Measurements from ENCODE around the gene NTSR1.

Gene NTSR1

GRCh38 chr20:62710886-62711702, 2.5 kb downstream of the NTSR1 start:
- DNase-seq, result no peak

DNA sequence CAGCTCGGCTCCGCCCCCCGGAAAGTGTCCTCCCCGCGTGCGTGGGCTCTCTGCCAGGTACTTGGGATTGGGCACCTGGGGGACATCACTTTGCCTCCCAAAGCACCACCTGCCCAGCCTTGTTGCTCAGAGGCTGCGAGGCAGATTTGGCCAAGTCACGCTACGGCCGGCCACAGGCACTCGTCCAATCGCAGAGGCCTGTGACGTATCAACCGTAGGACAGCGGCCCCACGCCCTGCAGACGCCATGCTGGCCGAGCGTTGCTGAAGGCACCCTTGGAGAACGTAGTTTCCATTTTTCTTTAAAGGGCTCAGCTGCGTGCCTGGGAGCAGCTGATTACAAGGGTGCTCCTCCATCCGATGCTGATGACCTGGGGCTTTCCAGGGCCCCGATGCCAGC, 3.1 kb downstream of the NTSR1 start:
- no peak for DNase-seq

- no peak for DNase-seq
Measured at GRCh38 chr20:62712606-62713005, 4.0 kb downstream of the NTSR1 start.

DNA sequence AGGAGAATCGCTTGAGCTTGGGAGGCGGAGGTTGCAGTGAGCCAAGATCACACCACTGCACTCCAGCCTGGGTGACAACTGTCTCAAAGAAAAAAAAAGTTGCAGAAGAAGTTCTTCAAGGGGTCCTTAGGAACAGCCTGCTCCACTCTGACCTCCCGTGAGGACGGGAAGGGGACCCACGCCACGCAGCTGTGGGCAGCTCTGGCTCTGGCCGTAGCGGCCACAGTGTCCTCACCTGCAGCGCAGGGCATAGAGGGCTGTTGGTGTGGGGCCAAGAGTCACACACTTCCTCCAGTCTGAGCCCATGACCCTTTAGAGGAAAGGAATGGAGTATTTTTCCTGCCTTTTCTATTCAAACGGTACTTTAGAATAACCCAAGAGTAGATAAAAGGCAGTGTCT, 5.4 kb downstream of the NTSR1 start:
- no peak for DNase-seq

DNA sequence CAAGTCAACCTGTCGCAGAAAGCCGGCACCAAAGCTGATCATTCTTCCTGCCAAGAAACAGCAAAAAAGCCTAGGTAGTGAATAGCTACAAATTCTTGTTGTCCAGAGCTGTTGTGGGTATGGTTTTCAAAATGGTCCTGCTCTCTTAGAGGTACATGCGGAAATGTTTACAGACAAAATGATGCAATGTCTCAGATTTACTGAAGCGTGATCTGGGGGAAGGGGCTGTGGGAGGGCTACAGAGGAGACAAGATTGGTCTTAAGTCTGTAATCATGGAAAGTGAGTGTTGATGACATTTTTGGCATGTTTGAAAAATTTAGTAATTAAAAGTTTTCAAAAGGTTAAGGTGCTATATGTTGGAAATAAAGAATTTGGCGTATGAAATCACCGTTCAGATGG, 6.2 kb downstream of the NTSR1 start:
- DNase-seq, result no peak

DNA sequence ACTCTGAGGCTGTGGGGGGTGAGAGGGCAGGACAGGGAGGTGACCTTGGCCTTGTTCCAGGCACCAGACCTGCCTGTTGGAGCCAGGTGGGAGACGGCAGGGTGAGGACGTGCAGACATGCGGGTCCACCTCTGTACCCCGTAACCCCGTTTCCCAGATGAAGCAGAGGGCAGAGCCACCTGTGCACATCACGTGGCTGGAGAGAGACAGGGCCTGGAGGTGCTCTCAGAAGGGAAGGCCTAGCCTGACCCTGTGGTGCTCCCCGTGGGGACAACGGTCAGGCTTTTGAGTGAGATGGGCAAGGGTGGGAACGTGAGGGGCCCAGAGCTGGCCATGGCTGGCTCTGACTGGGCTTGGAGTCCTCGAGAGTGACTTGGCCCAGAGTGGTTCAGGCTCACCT, 6.6 kb downstream of the NTSR1 start:
- no peak for DNase-seq

GRCh38 chr20:62716198-62716940, 7.7 kb downstream of the NTSR1 start:
- no peak for DNase-seq

DNA sequence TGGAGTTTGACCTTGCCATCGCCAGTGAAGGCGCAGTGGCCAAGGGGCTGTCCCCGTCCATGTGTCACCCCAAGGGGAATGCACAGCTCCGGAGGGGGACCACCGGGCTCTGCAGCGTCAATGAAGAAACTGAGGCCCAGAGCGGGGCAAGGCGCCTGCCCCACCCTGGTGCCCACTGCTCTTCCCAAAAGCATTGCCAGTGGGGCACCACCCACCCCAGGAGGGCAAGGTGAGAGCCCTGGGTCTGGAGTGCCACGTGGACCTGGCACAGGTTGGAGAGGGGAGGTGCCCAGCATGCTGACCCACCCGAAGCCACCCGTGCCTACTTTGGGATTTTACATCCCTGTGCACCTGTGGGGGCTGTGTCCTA, 8.3 kb downstream of the NTSR1 start:
- no peak for DNase-seq

DNA sequence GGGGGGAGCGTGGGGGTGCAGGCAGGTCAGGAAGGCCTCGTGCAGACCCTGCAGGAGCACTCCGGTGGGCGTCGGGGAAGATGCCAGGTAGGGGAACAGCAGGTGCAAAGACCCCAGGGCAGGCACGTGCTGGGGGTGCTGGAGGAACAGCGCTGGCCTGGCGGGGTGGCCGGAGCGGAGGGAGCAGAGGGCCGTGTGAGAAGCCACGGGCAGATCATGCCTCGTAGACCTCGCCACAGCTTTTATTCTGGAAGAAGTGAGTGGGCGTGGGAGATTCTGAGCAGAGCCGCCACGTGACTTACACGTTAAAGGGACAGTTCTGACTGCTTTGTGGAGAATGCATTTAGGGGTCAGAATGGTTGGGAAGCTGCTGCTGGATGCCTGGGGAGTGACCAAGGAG, 9.3 kb downstream of the NTSR1 start:
- no peak for DNase-seq

DNA sequence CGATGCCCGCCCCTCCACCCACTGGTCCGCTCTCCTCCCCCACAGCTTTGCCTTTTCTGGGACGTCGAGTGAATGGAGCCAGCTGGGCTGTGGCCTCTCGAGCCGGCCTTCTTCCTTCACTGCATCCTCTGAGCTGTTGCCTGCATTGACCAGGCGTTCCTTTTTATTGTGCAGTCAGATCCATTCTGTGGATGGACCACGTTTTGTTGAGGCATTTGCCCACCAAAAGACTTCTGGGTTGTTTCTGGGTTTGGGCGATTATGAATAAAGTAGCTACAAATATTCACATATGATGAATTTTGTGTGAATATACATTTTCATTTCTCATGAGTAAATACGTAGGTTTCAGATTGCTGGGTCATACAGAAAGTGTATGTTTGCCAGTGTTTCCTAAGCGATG, 9.9 kb downstream of the NTSR1 start:
- DNase-seq, result no peak

- DNase-seq, result no peak
Measured at GRCh38 chr20:62719250-62719935, 10.8 kb downstream of the NTSR1 start.

GRCh38 chr20:62721511-62722370, 13.1 kb downstream of the NTSR1 start:
- no peak for DNase-seq

DNA sequence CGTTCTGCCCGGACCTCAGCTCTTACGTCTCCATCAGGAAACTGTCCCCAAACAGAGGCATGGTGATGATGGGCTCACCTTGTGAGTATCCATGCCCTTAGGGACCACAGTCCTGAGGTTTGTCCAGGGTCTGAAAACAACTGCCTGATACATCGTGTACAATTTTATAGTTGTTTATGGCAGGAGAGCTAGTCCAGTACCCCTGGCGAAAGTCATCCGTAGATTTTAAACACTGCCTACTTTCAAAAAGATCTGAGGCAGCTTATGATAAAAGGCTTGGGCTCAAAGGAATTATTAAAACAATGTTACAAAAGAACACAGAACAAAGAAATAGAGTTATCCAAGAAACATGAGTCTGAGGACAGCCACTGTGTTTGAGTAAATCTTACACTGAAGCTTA, 14.0 kb downstream of the NTSR1 start:
- no peak for DNase-seq

- no peak for DNase-seq
Measured at GRCh38 chr20:62723351-62723750, 14.7 kb downstream of the NTSR1 start.

GRCh38 chr20:62723768-62724450, 15.3 kb downstream of the NTSR1 start:
- no peak for DNase-seq

DNA sequence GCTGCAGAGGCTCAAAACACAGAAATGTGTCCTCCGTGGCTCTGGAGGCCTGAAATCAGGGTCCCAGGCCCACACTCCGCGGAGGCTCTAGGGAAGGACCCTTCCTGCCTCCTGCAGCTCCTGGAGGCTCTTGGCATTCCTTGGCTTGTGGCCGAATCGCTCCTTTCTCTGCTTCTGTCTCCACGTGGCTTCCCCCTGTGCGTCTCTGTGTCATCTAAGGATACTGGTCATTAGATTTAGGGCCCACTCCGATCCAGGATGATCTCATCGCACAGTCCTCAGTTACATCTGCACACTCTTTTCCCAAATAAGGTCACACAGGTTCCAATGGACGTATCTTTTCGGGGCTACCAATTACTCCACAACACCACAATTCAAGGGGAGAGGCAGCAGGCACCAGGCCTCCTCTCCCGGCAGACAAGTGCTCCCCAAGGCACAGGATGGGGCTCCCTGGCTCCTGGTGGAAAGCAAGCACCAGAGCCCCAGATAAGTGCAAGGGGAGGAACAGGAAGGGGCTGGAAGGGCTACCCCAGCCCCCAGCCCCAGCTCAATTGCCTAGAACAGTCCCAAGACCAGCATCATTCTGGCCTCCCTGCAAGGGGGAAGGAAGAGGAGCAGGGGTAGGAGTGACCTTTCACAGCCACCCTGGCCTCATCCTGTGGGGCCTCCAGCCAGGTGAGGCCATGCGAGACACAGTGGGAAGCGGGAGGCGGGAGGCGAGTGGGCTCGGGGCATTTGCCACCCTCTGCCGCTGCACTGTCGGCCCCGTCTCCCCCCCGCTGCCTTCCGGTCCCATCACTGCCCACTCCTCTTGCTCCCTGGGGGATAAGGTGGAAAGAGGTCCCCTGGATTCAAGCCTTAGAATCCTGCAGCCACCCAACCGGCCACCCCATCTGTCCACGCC, 16.3 kb downstream of the NTSR1 start:
- DNase-seq, result peak; percentile 14

DNA sequence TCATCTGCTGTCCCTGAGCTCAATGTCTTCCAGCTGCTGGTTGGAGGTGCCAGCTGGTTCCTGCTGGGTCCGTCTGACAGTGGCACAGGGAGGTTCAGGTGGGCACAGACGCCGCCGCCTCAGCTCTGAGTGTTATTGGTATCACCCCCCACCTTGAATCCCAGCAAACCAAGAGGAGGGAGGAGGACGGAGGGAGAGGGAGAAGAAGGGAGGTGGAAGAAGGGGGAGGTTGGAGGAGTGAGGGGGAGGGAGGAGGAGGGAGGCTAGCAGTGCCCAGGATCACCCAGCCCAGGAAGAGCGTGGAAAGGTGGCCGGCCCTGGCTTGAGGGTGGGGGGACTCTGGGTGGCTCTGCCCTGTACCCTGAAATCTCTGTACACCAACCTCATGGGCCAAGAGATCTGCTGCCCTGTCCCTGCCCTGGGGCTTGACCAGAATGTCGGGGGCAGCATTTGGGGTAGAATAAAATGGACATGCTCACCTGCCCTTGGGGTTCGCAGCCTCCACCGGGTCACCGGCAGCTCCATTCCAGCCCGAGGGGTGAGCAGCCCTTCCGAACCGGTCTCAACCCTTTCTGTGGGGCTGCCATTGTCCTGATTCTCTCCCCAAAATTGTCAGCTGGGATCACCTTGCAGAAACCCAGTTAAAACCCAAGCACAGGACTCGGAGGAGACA, 17.1 kb downstream of the NTSR1 start:
- DNase-seq, result no peak

DNA sequence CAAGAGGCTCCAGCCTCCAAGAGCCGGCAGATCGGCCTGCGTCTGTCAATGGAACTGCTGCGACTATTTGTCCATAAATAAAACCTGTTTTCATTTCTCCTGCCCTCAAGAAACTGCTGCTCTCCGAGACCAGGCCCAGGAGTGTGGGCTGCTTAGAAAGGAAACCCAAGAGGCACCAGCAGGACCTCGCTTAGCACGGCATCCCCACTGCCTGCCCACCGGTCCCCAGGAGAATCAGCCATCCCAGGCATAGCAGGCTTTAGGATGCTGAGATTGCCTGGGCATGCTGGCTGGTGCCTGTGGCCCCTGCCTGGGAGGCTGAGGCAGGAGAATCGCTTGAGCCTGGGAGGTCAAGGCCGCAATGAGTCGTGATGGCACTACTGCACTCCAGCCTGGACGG, 17.6 kb downstream of the NTSR1 start:
- no peak for DNase-seq

- DNase-seq, result no peak
Measured at GRCh38 chr20:62726716-62727583, 18.3 kb downstream of the NTSR1 start.

DNA sequence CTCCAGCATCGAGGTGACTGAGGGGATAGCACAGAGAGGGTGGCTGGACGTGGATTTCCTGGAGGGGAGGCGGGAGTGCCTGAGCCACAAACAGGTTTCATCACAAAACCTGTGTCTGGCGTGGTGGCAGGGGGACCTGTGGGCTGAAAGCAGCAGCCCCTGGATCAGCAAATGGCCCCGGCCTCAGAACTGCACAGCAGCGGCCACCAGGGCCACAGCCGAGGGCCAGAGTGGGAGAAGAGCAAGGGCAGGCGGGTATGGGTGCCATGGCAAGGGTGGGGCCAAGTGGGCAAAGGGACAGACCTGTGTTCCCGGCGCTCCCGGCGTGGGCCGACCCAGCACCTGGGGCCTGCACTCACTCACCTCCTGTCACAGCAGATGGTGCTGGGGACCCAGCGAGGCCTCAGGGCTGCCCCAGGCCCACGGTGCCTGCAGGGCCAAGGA, 19.0 kb downstream of the NTSR1 start:
- DNase-seq, result no peak
